GM19397 (cell line): ENCODE measurements around the gene SMCO2.

Experiments used
- ATAC-seq: cut with Tn5 transposase; IDR thresholded peaks from one replicate; pipeline ENCODE4 v1.9.1; 2021; ENCODE audit warnings: mild to moderate bottlenecking, moderate library complexity; ENCODE audit not compliant: unreplicated experiment

The SMCO2 gene

GRCh38 chr12:27497446-27497845 lies 50.9 kb downstream of the SMCO2 start:
- no peak for ATAC-seq

- ATAC-seq: no peak
Observed at GRCh38 chr12:27498149-27498548, 51.6 kb downstream of the SMCO2 start.

GRCh38 chr12:27498761-27499160 lies 52.2 kb downstream of the SMCO2 start:
- ATAC-seq: no peak

- ATAC-seq: no peak
Observed at GRCh38 chr12:27499377-27499776, 52.8 kb downstream of the SMCO2 start.

- ATAC-seq: no peak
Observed at GRCh38 chr12:27500546-27500945, 54.0 kb downstream of the SMCO2 start.

- ATAC-seq: no peak
Observed at GRCh38 chr12:27502021-27502435, 55.5 kb downstream of the SMCO2 start.

GRCh38 chr12:27504507-27504906 lies 58.0 kb downstream of the SMCO2 start:
- ATAC-seq: no peak

DNA sequence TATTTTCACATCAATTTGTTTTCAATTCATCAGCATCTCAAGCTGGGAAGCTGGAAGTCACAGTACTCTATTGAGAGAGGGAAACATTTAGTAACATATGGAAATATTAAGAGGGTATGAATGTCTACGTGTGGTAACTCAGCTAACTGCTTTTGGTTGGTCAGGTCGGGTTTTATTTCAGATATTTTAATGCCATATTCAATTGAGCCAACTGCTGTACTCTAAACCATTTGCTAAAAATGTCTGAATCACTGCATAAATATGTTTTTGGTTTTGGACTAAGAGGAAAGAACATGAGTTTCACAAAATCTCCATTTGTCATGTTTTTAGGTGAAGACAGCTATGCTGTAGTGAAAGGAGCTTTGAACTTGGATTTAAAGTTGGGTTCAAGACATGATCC lies 58.6 kb downstream of the SMCO2 start:
- ATAC-seq: no peak

- ATAC-seq: no peak
Observed at GRCh38 chr12:27505761-27506160, 59.2 kb downstream of the SMCO2 start.

GRCh38 chr12:27506645-27507189 lies 60.2 kb downstream of the SMCO2 start:
- ATAC-seq: no peak

DNA sequence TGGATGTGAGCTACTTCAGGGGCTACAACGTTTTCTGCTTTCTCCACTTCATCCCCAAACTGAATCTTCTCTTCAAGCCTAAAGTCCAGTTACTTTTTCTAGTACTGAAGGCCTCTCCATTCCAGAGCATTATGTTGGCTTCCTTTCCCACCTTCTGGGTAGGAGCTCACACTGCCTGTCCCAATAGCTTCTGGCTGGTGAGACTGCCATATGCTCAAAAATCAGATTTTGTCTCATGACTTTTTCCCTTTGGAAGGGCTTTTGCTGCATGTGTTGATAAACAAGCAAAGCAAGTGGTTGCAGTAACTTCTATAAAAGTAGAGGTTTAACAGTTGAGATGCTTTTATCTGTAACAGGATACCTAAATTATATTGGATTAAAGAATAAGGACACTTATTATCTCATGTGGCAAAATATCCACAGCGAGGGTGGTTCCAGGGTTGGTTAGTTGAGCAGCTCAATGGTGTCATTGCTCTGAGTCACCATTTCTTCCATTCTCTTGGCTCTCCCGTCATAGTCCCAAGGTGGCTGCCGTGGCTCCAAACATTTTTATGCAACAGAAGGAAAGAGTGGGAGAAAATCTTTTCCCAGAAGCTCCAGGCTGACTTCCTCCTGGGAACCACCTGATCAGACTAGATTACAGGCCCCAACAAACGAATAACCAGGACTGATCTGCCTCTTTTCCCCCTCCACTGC lies 62.3 kb downstream of the SMCO2 start:
- no peak for ATAC-seq

DNA sequence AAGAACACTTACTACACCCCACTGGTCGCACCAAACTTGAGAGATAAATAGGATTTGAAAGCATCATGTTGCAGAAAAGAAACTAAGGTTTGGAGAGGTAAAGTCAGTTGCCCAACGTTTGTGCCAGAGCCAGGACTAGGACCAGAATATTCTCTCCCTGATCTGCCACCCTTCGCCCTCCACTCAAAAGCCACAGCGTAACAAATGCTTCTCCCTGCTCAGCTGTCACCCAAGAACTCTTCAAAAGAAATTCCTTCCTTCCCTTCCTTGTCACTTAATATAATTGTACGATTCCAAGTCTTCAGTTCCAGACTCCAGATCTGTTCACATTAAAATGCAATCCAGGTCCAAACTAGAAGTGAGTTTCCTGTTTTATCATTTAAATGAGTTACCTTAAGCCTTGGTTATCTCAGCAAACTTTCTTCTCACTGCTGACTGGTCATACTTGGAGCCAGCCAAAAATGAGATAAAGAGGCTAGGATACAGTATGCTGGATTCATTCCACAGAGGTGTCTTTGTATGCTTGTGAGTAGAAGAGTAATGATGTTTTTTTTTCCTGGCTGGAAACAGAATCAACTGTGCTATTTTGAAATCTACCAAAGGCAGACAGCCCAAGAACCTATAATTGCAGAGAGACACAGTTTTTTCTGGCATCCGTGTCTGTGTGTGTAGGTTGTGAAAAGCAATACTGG lies 64.6 kb downstream of the SMCO2 start:
- ATAC-seq: no peak

DNA sequence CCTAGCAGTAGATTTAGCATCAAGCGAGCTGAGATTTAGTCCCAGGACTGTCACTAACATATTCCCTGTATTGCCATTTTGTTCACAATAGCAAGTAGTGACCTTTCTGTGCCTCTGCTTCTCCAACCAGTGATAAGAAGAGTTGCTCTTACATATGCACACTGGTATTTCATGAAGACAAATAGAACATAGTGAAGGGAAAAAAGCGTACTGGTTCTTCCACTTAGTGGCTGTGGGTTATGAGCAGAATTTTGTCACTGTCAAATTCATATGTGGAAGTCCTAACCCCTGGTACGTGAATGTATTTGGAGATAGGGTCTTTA lies 65.1 kb downstream of the SMCO2 start:
- ATAC-seq: no peak

GRCh38 chr12:27513155-27513824 lies 66.8 kb downstream of the SMCO2 start:
- no peak for ATAC-seq

DNA sequence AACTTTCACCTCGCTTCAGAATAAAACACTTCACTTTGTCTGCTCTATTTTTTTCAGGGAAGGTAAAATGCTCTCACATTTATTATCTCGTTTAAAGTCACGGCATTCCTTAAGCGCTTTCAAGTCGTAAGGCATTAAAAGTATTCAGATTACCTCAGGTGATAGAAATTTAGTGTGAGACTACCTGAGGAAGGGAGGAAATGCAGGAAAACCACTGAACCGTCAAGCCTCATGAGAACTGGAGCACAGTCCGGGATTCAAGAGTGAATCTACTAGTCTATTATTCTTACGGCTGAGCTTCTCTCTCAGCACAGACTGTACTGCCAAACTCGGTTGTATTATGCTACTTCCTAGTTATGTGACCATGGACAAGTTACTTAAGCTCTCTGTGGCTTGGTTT lies 69.1 kb downstream of the SMCO2 start:
- no peak for ATAC-seq

- ATAC-seq: no peak
Observed at GRCh38 chr12:27516625-27517024, 70.1 kb downstream of the SMCO2 start.

- ATAC-seq: no peak
Observed at GRCh38 chr12:27517546-27517945, 71.0 kb downstream of the SMCO2 start.

- ATAC-seq: no peak
Observed at GRCh38 chr12:27517961-27518665, 71.6 kb downstream of the SMCO2 start.

GRCh38 chr12:27521066-27521465 lies 74.5 kb downstream of the SMCO2 start:
- no peak for ATAC-seq

GRCh38 chr12:27521981-27522380 lies 75.4 kb downstream of the SMCO2 start:
- no peak for ATAC-seq

DNA sequence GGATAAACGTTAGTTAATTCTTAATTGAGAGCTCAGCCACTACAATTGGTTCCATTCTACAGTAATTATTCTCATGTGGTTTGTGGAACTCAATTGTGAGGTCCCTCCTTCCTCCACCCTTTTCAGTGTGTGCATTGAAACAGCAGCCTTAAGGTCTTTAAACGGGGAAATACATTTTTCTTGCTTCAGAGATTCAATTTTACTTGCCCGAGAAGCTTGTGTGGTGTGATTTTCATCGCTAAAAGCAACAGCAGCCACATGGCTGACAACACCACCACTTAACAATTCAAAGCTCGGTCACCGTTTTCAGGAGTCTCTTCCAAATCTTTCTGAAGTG lies 76.7 kb downstream of the SMCO2 start:
- ATAC-seq: peak; percentile 15
